HepG2 (cell line): ENCODE measurements around the gene FGF3.

Source experiments
- CHD4 ChIP-seq: fragments of 200-600 bp; sonication (generic); IDR thresholded peaks from 2 replicates; pipeline ENCODE4 v1.7.0; 2017; ENCODE audit warnings: mild to moderate bottlenecking, low read length, borderline replicate concordance
- DZIP1 ChIP-seq: sonication (generic); formaldehyde crosslinking; IDR thresholded peaks from 2 replicates; pipeline ENCODE4 v1.5.0; 2020; ENCODE audit warnings: mild to moderate bottlenecking, missing genetic modification reagents
- ZNF841 ChIP-seq: sonication (generic); formaldehyde crosslinking; IDR thresholded peaks from 2 replicates; pipeline ENCODE4 v1.8.1; 2023; ENCODE audit warnings: missing genetic modification reagents, borderline replicate concordance

GRCh38 chr11:69796063-69796462 lies 23.2 kb downstream of the FGF3 start:
- no peak for TF ChIP-seq DZIP1
- no peak for TF ChIP-seq CHD4
- TF ChIP-seq ZNF841 (CRISPR knock-in tag): no peak
